Left ventricle myocardium superior (tissue), 1 donor: ENCODE results near the gene SUV39H2. TPM values are rescaled to one million over a fixed set of nuclear protein-coding genes. Genes with fewer than 3 reads are reported as not detected.
"Not testable (repeated sequence)": the region's sequence is repeated elsewhere in the genome, so short reads cannot be mapped to it uniquely, and the experiment has no call there.

Experiments
- ATAC-seq: fragments of 200-7000 bp; cut with Tn5 transposase; one replicate; pipeline ENCODE4 v1.9.1; 2020; ENCODE audit warnings: mild to moderate bottlenecking, moderate library complexity
- DNase-seq: peaks from one replicate; pipeline ENCODE4 v3.0.0-alpha.2; 2020
- intact Hi-C: fragments of 100-400 bp; cut with micrococcal nuclease; formaldehyde crosslinking; loops from one replicate; pipeline ENCODE4 v1.11.0; 2022
- total RNA-seq: library from RNA; stranded (reverse); fragmentation: NEBNext Ultra II Directional; extraction: Animal tissue kit (Norgen Biotek cat#: 25700); gene quantifications from one replicate; pipeline ENCODE4 v1.2.1, GENCODE V29; 2021
- donor health status: DM: no; HTN: yes; CAD: no; lungs with severe emphysema.

SUV39H2 gene
- total RNA-seq, 1 donor from 2014 or later: 5.2 TPM

- DNase-seq (no peak), ATAC-seq (no peak)
- intact Hi-C loops: no loop called here
Observed at GRCh38 chr10:14924013-14924412, 45.3 kb downstream of the SUV39H2 start.

- DNase-seq (no peak), ATAC-seq (no peak)
- intact Hi-C loops: no loop called here
Observed at GRCh38 chr10:14925268-14925667, 46.6 kb downstream of the SUV39H2 start.

- ATAC-seq (no peak), DNase-seq (no peak)
- intact Hi-C loops: no loop called here
Observed at GRCh38 chr10:14926061-14926470, 47.4 kb downstream of the SUV39H2 start.

GRCh38 chr10:14926722-14927416, 48.2 kb downstream of the SUV39H2 start:
- DNase-seq: no peak
- intact Hi-C loops: no loop called here
- ATAC-seq: no peak

GRCh38 chr10:14930610-14931009, 51.9 kb downstream of the SUV39H2 start:
- ATAC-seq (no peak), DNase-seq (no peak)
- intact Hi-C loops: no loop called here

- no peak for ATAC-seq
- intact Hi-C loops: no loop called here
- DNase-seq: no peak
Observed at GRCh38 chr10:14936584-14936983, 57.9 kb downstream of the SUV39H2 start.

GRCh38 chr10:14938971-14939370, 60.3 kb downstream of the SUV39H2 start:
- intact Hi-C loops, DNase-seq: not testable (repeated sequence)

GRCh38 chr10:14942147-14942949, 63.7 kb downstream of the SUV39H2 start:
- ATAC-seq, intact Hi-C loops, DNase-seq: not testable (repeated sequence)

More at GRCh38 chr10:14938971-14939370, 60.3 kb downstream of the SUV39H2 start:
- not testable (repeated sequence) for ATAC-seq

- ATAC-seq, DNase-seq, intact Hi-C loops: not testable (repeated sequence)
Observed at GRCh38 chr10:14942950-14943338, 64.3 kb downstream of the SUV39H2 start.

GRCh38 chr10:14945108-14945507, 66.4 kb downstream of the SUV39H2 start:
- intact Hi-C loops: no loop called here
- no peak for DNase-seq
- ATAC-seq: no peak

GRCh38 chr10:14947268-14947667, 68.6 kb downstream of the SUV39H2 start:
- DNase-seq: no peak
- ATAC-seq: no peak
- intact Hi-C loops: no loop called here

GRCh38 chr10:14949291-14949690, 70.6 kb downstream of the SUV39H2 start:
- intact Hi-C loops: no loop called here
- no peak for ATAC-seq
- DNase-seq: no peak

- intact Hi-C loops: no loop called here
- no peak for ATAC-seq
- no peak for DNase-seq
Observed at GRCh38 chr10:14952851-14953423, 74.3 kb downstream of the SUV39H2 start.

- peak; percentile 62 for DNase-seq
- intact Hi-C loops: no loop called here
- ATAC-seq: peak; percentile 69
Observed at GRCh38 chr10:14953424-14954000, 74.8 kb downstream of the SUV39H2 start.

Other genes with a start within 250 kb of the SUV39H2 start
- gene FAM107B, start 104.0 kb upstream of the SUV39H2 start, total RNA-seq: 3.4 TPM
- gene CDNF, start 40.8 kb upstream of the SUV39H2 start, total RNA-seq: 2.0 TPM
- gene HSPA14, start 40.6 kb upstream of the SUV39H2 start, total RNA-seq: 8.8 TPM
- gene MSANTD7, start 40.6 kb upstream of the SUV39H2 start, total RNA-seq: 4.8 TPM
- 2.7 TPM for gene DCLRE1C, start 75.2 kb downstream of the SUV39H2 start, total RNA-seq
- gene MEIG1, start 80.5 kb downstream of the SUV39H2 start, total RNA-seq: not detected
- not detected for gene OLAH, start 165.1 kb downstream of the SUV39H2 start, total RNA-seq
- gene ACBD7, start 209.9 kb downstream of the SUV39H2 start, total RNA-seq: not detected
- gene RPP38, start 218.5 kb downstream of the SUV39H2 start, total RNA-seq: 8.4 TPM